Measurements from ENCODE around the gene SMOC2. TPM values are rescaled to one million over a fixed set of nuclear protein-coding genes. Genes with fewer than 3 reads are reported as not detected.

Gene SMOC2
- total RNA-seq, 1 experiment from 2014 or later, result 2.1 TPM

DNA sequence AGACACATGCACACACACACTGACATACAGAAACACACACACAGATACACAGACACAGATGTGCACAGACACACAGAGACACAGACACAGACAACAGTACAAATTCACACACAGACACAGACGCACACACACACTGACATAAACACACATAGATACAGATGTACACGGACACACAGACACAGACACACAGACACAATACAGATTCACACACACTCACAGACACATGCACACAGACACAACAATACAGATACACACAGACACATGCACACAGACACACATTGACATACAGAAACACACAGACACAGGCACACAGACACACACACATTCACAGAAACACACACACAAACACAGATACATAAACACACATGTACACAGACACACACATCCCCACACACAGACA, 183.6 kb downstream of the SMOC2 start:
- Histone ChIP-seq H3T11ph (ENCODE audit: low read length) (no peak overlapping the region), H3K56ac (ENCODE audit: insufficient read length, low read depth, low read length) (no peak overlapping the region), H4K20me1 (ENCODE audit: control insufficient read depth, insufficient read depth, insufficient read length) (no peaks in the 10 kb centered on the region), H2BK120ac (ENCODE audit: low read depth, low read length, poor library complexity, severe bottlenecking) (no peak overlapping the region), H3K27me3 (ENCODE audit: insufficient read depth, low read length) (no peaks in the 10 kb centered on the region), H3K23me2 (ENCODE audit: insufficient read length, low read depth, low read length, poor library complexity, severe bottlenecking) (no peaks in the 10 kb centered on the region), H3K9me3 (ENCODE audit: control insufficient read depth, low read depth, low read length) (no peaks in the 10 kb centered on the region), H3K14ac (ENCODE audit: insufficient read depth, low read length) (no peak overlapping the region), H3K18ac (ENCODE audit: insufficient read length, low read depth, low read length) (no peak overlapping the region), H2BK20ac (ENCODE audit: low read depth, low read length, poor library complexity, severe bottlenecking) (no peak overlapping the region), H3K79me1 (ENCODE audit: insufficient read depth, low read depth, low read length, poor library complexity, severe bottlenecking) (no peaks in the 10 kb centered on the region), H3K9ac (ENCODE audit: extremely low read depth, insufficient read length, low read length) (no peak overlapping the region), H2AK5ac (ENCODE audit: insufficient read length, low read length) (no peak overlapping the region), H2BK5ac (ENCODE audit: insufficient read length, low read length) (no peak overlapping the region), H2BK12ac (ENCODE audit: insufficient read length, low read depth, low read length) (no peak overlapping the region), H3K4ac (ENCODE audit: low read depth, low read length) (no peak overlapping the region), H3K4me1 (ENCODE audit: insufficient read depth, low read length) (no peaks in the 10 kb centered on the region), H3K23ac (ENCODE audit: insufficient read length, low read depth, low read length) (no peak overlapping the region), H4K91ac (ENCODE audit: insufficient read length, low read depth, low read length) (no peak overlapping the region), H3K79me2 (ENCODE audit: insufficient read depth, low read length) (no peaks in the 10 kb centered on the region), H4K5ac (ENCODE audit: insufficient read length, low read depth, low read length) (no peak overlapping the region), H3K4me2 (ENCODE audit: insufficient read depth, insufficient read length, low read length) (no peak overlapping the region), H4K8ac (replicated peaks; ENCODE audit: insufficient read length, low read depth, low read length) (no peak overlapping the region), H2AFZ (ENCODE audit: low read length) (no peak overlapping the region), H3K27ac (ENCODE audit: insufficient read length, low read depth, low read length) (no peak overlapping the region), H2BK15ac (ENCODE audit: low read depth, low read length) (no peak overlapping the region)
- Mint-ChIP-seq H3K4me1 (peaks cover 0 to 2% of the 10 kb centered on the region in 2 experiments; a peak in 1 of 4 replicates), H3K9me3 (peaks cover 7 to 9% of the 10 kb centered on the region in 2 experiments), H3K27ac (no peak overlapping the region; a peak in 1 of 7 replicates), H3K27me3 (ENCODE audit: low read depth) (peaks cover 3% of the 10 kb centered on the region), H3K36me3 (ENCODE audit: insufficient read depth in 1 of 3, low read depth in 3 of 3) (peaks cover 0 to 6% (median 0%) of the 10 kb centered on the region in 3 experiments; a peak in 1 of 7 replicates), H3K4me3 (no peak overlapping the region)
- no peak for DNase-seq
- TF ChIP-seq CTCF (conservative IDR thresholded peaks at IDR 0.05), result no peak
- no CpG with 5 or more reads among the region's 2 CpGs for WGBS (ENCODE audit: extremely low coverage, insufficient read length, low lambda C conversion rate)
